HCEC 1CT (cell line): ENCODE measurements around the gene SRGAP3.
"Not testable (repeated sequence)": the region's sequence is repeated elsewhere in the genome, so short reads cannot be mapped to it uniquely, and the experiment has no call there.

Experiments used
- DNase-seq: peaks from one replicate; pipeline ENCODE4 v3.0.0-alpha.2; 2017

Gene SRGAP3

GRCh38 chr3:9109568-9109914, 139.9 kb downstream of the SRGAP3 start:
- no peak for DNase-seq

GRCh38 chr3:9108876-9109567, 140.4 kb downstream of the SRGAP3 start:
- DNase-seq = no peak

GRCh38 chr3:9107738-9108137, 141.7 kb downstream of the SRGAP3 start:
- no peak for DNase-seq

- no peak for DNase-seq
Measured at GRCh38 chr3:9105421-9105820, 144.0 kb downstream of the SRGAP3 start.

GRCh38 chr3:9104121-9104520, 145.3 kb downstream of the SRGAP3 start:
- no peak for DNase-seq

- no peak for DNase-seq
Measured at GRCh38 chr3:9102240-9102981, 147.0 kb downstream of the SRGAP3 start.

- DNase-seq = no peak
Measured at GRCh38 chr3:9101286-9101685, 148.2 kb downstream of the SRGAP3 start.

- no peak for DNase-seq
Measured at GRCh38 chr3:9100513-9100894, 148.9 kb downstream of the SRGAP3 start.

GRCh38 chr3:9099702-9100512, 149.5 kb downstream of the SRGAP3 start:
- no peak for DNase-seq

GRCh38 chr3:9098716-9099675, 150.4 kb downstream of the SRGAP3 start:
- DNase-seq = no peak

- no peak for DNase-seq
Measured at GRCh38 chr3:9097495-9097894, 152.0 kb downstream of the SRGAP3 start.

- no peak for DNase-seq
Measured at GRCh38 chr3:9091486-9092235, 157.8 kb downstream of the SRGAP3 start.

- DNase-seq = no peak
Measured at GRCh38 chr3:9088441-9089353, 160.7 kb downstream of the SRGAP3 start.

- no peak for DNase-seq
Measured at GRCh38 chr3:9087831-9088413, 161.5 kb downstream of the SRGAP3 start.

GRCh38 chr3:9085428-9085827, 164.0 kb downstream of the SRGAP3 start:
- not testable (repeated sequence) for DNase-seq

- no peak for DNase-seq
Measured at GRCh38 chr3:9081184-9081818, 168.1 kb downstream of the SRGAP3 start.

GRCh38 chr3:9080163-9080562, 169.3 kb downstream of the SRGAP3 start:
- no peak for DNase-seq

- DNase-seq = no peak
Measured at GRCh38 chr3:9079676-9080075, 169.8 kb downstream of the SRGAP3 start.

- DNase-seq = no peak
Measured at GRCh38 chr3:9078561-9079240, 170.7 kb downstream of the SRGAP3 start.
